COLO668 (cell line): ENCODE results near the gene FBXO9.
"Not testable (repeated sequence)": the region's sequence is repeated elsewhere in the genome, so short reads cannot be mapped to it uniquely, and the experiment has no call there.

ENCODE experiments used
- DNase-seq: peaks from one replicate; lab custom pipeline; 2025; ENCODE audit not compliant: unreplicated experiment; lab: John Stamatoyannopoulos, UW

FBXO9 gene

GRCh38 chr6:53045891-53046673 is 19.1 kb upstream of the FBXO9 start:
- DNase-seq = no peak

GRCh38 chr6:53048431-53049195 is 16.6 kb upstream of the FBXO9 start:
- DNase-seq = no peak

- no peak for DNase-seq
These were observed 15.8 kb upstream of the FBXO9 start for GRCh38 chr6:53049415-53049814.

- DNase-seq = not testable (repeated sequence)
These were observed 13.1 kb upstream of the FBXO9 start for GRCh38 chr6:53052152-53052551.

- DNase-seq = no peak
These were observed 10.7 kb upstream of the FBXO9 start for GRCh38 chr6:53054532-53054931.

- DNase-seq = no peak
These were observed 9.3 kb upstream of the FBXO9 start for GRCh38 chr6:53055873-53056272.

GRCh38 chr6:53056273-53056672 is 8.9 kb upstream of the FBXO9 start:
- DNase-seq = no peak

GRCh38 chr6:53058388-53059195 is 6.6 kb upstream of the FBXO9 start:
- DNase-seq = no peak

GRCh38 chr6:53059648-53060589 is 5.3 kb upstream of the FBXO9 start:
- DNase-seq = no peak

- DNase-seq = no peak
These were observed 3.0 kb upstream of the FBXO9 start for GRCh38 chr6:53062169-53062539.

GRCh38 chr6:53064255-53064654 is 949 bp upstream of the FBXO9 start:
- not testable (repeated sequence) for DNase-seq

- DNase-seq = peak; percentile 90
These were observed 408 bp upstream of the FBXO9 start for GRCh38 chr6:53064726-53065265.

GRCh38 chr6:53066077-53066417 is 843 bp downstream of the FBXO9 start:
- peak; percentile 43 for DNase-seq

GRCh38 chr6:53066874-53067706 is 1.9 kb downstream of the FBXO9 start:
- DNase-seq = no peak

GRCh38 chr6:53067849-53068361 is 2.7 kb downstream of the FBXO9 start:
- no peak for DNase-seq

GRCh38 chr6:53069427-53069826 is 4.2 kb downstream of the FBXO9 start:
- DNase-seq = no peak

- no peak for DNase-seq
These were observed 5.6 kb downstream of the FBXO9 start for GRCh38 chr6:53070806-53071205.

- no peak for DNase-seq
These were observed 9.1 kb downstream of the FBXO9 start for GRCh38 chr6:53074347-53074746.

GRCh38 chr6:53080813-53081212 is 15.6 kb downstream of the FBXO9 start:
- DNase-seq = no peak
